Mesodermal cell (in vitro differentiated cells): ENCODE data around the gene GRIA4.
A peak's percentile ranks its signal among the peaks of the same experiment; 100 is the strongest.

Experiments
- H3K27ac ChIP-seq: 2 replicates; pipeline ENCODE4 v1.7.0; 2013; ENCODE audit warnings: mild to moderate bottlenecking, low read depth, low read length, moderate library complexity; ENCODE audit not compliant: severe bottlenecking
- H3K36me3 ChIP-seq: 2 replicates; pipeline ENCODE4 v1.7.1; 2013; ENCODE audit warnings: mild to moderate bottlenecking, low read length, moderate library complexity; ENCODE audit not compliant: control insufficient read depth, insufficient read depth
- H3K4me1 ChIP-seq: one replicate; pipeline ENCODE4 v1.7.1; 2013; ENCODE audit warnings: mild to moderate bottlenecking, low read length; ENCODE audit not compliant: insufficient read depth, control insufficient read depth, poor library complexity, severe bottlenecking
- H3K4me3 ChIP-seq: 2 replicates; pipeline ENCODE4 v1.7.0; 2013; ENCODE audit warnings: low read length, control low read depth, mild to moderate bottlenecking; ENCODE audit not compliant: insufficient read depth, poor library complexity, severe bottlenecking; ENCODE audit errors: extremely low read depth
- H3K9me3 ChIP-seq: 2 replicates; pipeline ENCODE4 v1.7.1; 2013; ENCODE audit warnings: mild to moderate bottlenecking, low read length, moderate library complexity; ENCODE audit not compliant: control insufficient read depth
- WGBS, 2 experiments: methylation state at CpG; one replicate each; pipeline ENCODE4 v1.1.5; 2013; ENCODE audit warnings: missing lambda C conversion rate in 2 of 2; ENCODE audit not compliant: insufficient coverage in 2 of 2; 5-methylcytosine and 5-hydroxymethylcytosine counted together

The GRIA4 gene

GRCh38 chr11:106021181-106021966, 411.5 kb downstream of the GRIA4 start:
- Histone ChIP-seq H3K9me3 (peaks cover under 1% of the 10 kb centered on the region), H3K4me1 (no peaks in the 10 kb centered on the region), H3K27ac (peak overlapping the region; percentile 47), H3K4me3 (peak overlapping the region; percentile 85), H3K36me3 (no peaks in the 10 kb centered on the region)
- WGBS, 2 experiments, result 10 to 12% methylated on average over 8 to 12 of the region's 18 CpGs

- Histone ChIP-seq H3K9me3 (peaks cover 4% of the 10 kb centered on the region), H3K4me1 (no peaks in the 10 kb centered on the region), H3K4me3 (peak within 1 kb of the TSS; percentile 85), H3K27ac (peak within 1 kb of the TSS; percentile 66), H3K36me3 (no peaks in the 10 kb centered on the region)
- 0 to 2% methylated on average over 25 to 33 of the region's 48 CpGs for WGBS, 2 experiments
These were observed 412.3 kb downstream of the GRIA4 start, which contains the start of gene MSANTD4 for GRCh38 chr11:106021967-106022794. TSS of gene MSANTD4 (minus strand) at chr11:106022240. CDS start at chr11:106010917, 11,323 bp downstream.

DNA sequence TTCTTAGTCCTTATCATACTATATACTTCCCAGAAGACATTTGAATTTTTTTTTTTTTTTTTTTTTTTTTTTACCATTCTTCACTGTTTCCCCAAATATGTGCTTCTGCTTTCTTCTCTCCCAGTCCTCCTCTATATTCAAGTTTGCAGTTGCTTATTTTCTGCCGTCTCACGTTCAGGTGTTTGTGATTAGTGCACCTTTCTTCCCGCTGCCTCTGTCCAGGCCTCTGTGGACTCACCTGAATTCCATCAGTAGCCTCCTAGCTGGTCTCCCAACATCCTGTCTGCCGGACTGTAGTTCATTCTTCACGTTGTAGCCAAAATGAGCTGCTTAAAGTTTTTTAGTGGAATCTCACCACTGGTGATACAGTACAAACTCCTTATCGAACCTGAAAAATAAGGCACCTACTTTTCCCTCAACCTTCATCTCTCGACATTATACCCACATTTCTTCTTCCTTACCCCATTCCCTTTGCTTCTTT, 413.0 kb downstream of the GRIA4 start:
- H3K9me3 ChIP-seq, result peaks cover 4% of the 10 kb centered on the region
- 96% methylated on average over 4 to 7 of the region's 7 CpGs for WGBS, 2 experiments
- H3K4me3 ChIP-seq, result peak overlapping the region; percentile 85
- H3K36me3 ChIP-seq, result no peaks in the 10 kb centered on the region
- no peaks in the 10 kb centered on the region for H3K4me1 ChIP-seq
- peak overlapping the region; percentile 66 for H3K27ac ChIP-seq

GRCh38 chr11:106030609-106031008, 420.7 kb downstream of the GRIA4 start:
- no CpG with 5 or more reads among the region's 4 CpGs for WGBS, 2 experiments
- Histone ChIP-seq H3K4me1 (peaks cover 8% of the 10 kb centered on the region), H3K27ac (no peak overlapping the region), H3K4me3 (no peak overlapping the region), H3K36me3 (no peaks in the 10 kb centered on the region), H3K9me3 (peaks cover 4% of the 10 kb centered on the region)

DNA sequence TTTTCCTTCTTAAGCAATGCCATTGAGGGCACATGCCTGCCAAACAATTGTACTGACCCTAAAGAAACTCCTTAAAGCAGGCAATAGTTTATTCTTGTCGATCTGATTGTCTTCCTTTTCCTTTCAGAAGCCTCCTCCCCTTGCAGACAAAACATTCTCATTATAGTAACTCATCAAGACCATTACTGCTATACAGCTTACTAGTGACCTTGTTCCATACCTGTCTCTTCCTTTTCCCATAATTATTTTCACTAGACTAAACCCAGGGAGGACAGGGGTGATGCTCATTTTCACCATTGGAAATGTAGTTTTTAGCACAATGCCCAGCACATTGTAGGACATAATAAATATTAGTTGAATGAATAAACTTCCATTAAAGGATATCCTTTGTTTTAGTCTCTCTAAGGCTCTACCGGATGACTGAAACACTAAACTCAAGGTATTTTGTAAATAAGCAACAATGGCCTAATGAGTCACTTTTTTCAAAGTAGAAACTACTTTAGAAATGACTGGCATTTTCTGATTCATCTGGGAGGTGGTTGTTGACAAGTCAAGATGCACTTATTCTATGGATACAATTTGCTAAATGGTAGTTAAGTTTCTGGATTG, 421.4 kb downstream of the GRIA4 start:
- no peak overlapping the region for H3K4me3 ChIP-seq
- no peak overlapping the region for H3K27ac ChIP-seq
- WGBS, 2 experiments, result 67 to 100% methylated on average over 1 of the region's 2 CpGs
- H3K4me1 ChIP-seq, result peaks cover 8% of the 10 kb centered on the region
- H3K36me3 ChIP-seq, result no peaks in the 10 kb centered on the region
- H3K9me3 ChIP-seq, result peaks cover 4% of the 10 kb centered on the region
